GM12878 (cell line): ENCODE measurements around the gene SMARCE1. TPM values are rescaled to one million over a fixed set of nuclear protein-coding genes. Genes with fewer than 3 reads are reported as not detected.
A peak's percentile ranks its signal among the peaks of the same experiment; 100 is the strongest.

Experiments used
- ATAC-seq: fragments of 200-7000 bp; cut with Tn5 transposase; 3 replicates; pipeline ENCODE4 v1.9.1; 2020; ENCODE audit warnings: mild to moderate bottlenecking, moderate library complexity
- BruUV-seq: library from RNA; stranded (reverse); fragments of 400-500 nt; replicated peaks from 2 replicates; lab custom pipeline; 2021; lab: Mats Ljungman, UMichigan
- CTCF ChIA-PET: fragments of 300-600 bp; sonication (Branson Sonifier 250); formaldehyde crosslinking; extraction: SDS; loops from one replicate; lab custom pipeline; 2021; ENCODE audit warnings: inconsistent platforms; lab: Yijun Ruan, JAX
- POLR2A ChIA-PET: fragments of 350-600 bp; formaldehyde crosslinking; extraction: SDS; loops from one replicate; lab custom pipeline; 2021; ENCODE audit warnings: inconsistent platforms; lab: Charles Lee
- RAD21 ChIA-PET: fragments of 300-600 bp; sonication (Branson Sonifier 250); formaldehyde crosslinking; loops from one replicate; lab custom pipeline; 2023; ENCODE audit warnings: antibody characterized with exemption; ENCODE audit not compliant: unreplicated experiment; lab: Charles Lee
- SMC1A ChIA-PET: fragments of 300-600 bp; sonication (Branson Sonifier 250); formaldehyde crosslinking; loops from one replicate; lab custom pipeline; 2023; ENCODE audit not compliant: unreplicated experiment, uncharacterized antibody; lab: Charles Lee
- DNase-seq: peaks from one replicate; pipeline ENCODE4 v3.0.0-alpha.2; 2011; ENCODE audit warnings: low read depth, low spot score
- FAIRE-seq: peaks from 3 replicates; lab custom pipeline; 2011; peaks lifted over from hg19 to GRCh38; lab: Jason Lieb, UNC
- H2AFZ ChIP-seq: 2 replicates; pipeline ENCODE4 v1.6.0; 2011; ENCODE audit warnings: low read depth, low read length, control low read depth; ENCODE audit not compliant: control insufficient read depth
- H3K27ac ChIP-seq: 2 replicates; pipeline ENCODE4 v1.5.1; 2011; ENCODE audit warnings: control low read depth; ENCODE audit not compliant: control insufficient read depth, insufficient read depth
- H3K27me3 ChIP-seq, 2 experiments: replicated peaks in 1 of 2; 2 replicates each; pipeline versions ENCODE4 v1.6.0 to v1.6.1; 2011; ENCODE audit warnings: low read length in 1 of 2; ENCODE audit not compliant: control insufficient read depth in 2 of 2, insufficient read depth in 2 of 2
- H3K36me3 ChIP-seq, 2 experiments: 2 replicates each; pipeline ENCODE4 v1.5.1; 2011; ENCODE audit warnings: low read length in 1 of 2; ENCODE audit not compliant: control insufficient read depth in 2 of 2, insufficient read depth in 2 of 2
- H3K4me1 ChIP-seq: 2 replicates; pipeline ENCODE4 v1.6.1; 2011; ENCODE audit warnings: mild to moderate bottlenecking, low read length, moderate library complexity, mixed read lengths; ENCODE audit not compliant: control insufficient read depth, insufficient read depth
- H3K4me2 ChIP-seq: 2 replicates; pipeline ENCODE4 v1.6.0; 2011; ENCODE audit warnings: control low read depth; ENCODE audit not compliant: control insufficient read depth, insufficient read depth
- H3K4me3 ChIP-seq: fragments of 200-600 bp; sonication (generic); 2 replicates; pipeline ENCODE4 v1.5.1; 2016
- H3K79me2 ChIP-seq: 2 replicates; pipeline ENCODE4 v1.6.0; 2011; ENCODE audit warnings: low read length; ENCODE audit not compliant: control insufficient read depth, insufficient read depth
- H3K9ac ChIP-seq: 2 replicates; pipeline ENCODE4 v1.8.0; 2011; ENCODE audit warnings: low read length, control low read depth, mixed read lengths; ENCODE audit not compliant: control insufficient read depth, insufficient read depth
- H3K9me3 ChIP-seq: replicated peaks from 3 replicates; pipeline ENCODE4 v1.5.1; 2011; ENCODE audit warnings: mild to moderate bottlenecking, low read length; ENCODE audit not compliant: control insufficient read depth, insufficient read depth
- H4K20me1 ChIP-seq: 2 replicates; pipeline ENCODE4 v1.6.0; 2011; ENCODE audit not compliant: control insufficient read depth, insufficient read depth
- CBX5 ChIP-seq: sonication (generic); IDR thresholded peaks from 2 replicates; pipeline ENCODE4 v1.6.1; 2016; ENCODE audit warnings: low read depth, moderate library complexity, mild to moderate bottlenecking, inconsistent platforms
- DPF2 ChIP-seq: fragments of 450-650 bp; IDR thresholded peaks from 2 replicates; pipeline ENCODE4 v1.6.1; 2017; ENCODE audit warnings: mild to moderate bottlenecking
- EP300 ChIP-seq, 2 experiments: fragments of 150-350 bp in 1 of 2; IDR thresholded peaks; 2 replicates each; pipeline ENCODE4 v1.6.1; 2011 to 2012; ENCODE audit warnings: low read depth in 2 of 2, low read length in 2 of 2, borderline replicate concordance in 1 of 2, improper control_type of control experiment in 1 of 2, inconsistent platforms in 1 of 2; ENCODE audit not compliant: control insufficient read depth in 1 of 2
- PKNOX1 ChIP-seq: fragments of 450-650 bp; IDR thresholded peaks from 2 replicates; pipeline ENCODE4 v1.6.1; 2016; ENCODE audit warnings: mild to moderate bottlenecking
- SREBF2 ChIP-seq: IDR thresholded peaks from 2 replicates; pipeline ENCODE4 v1.6.1; 2012; ENCODE audit warnings: mild to moderate bottlenecking, low read length
- ZNF384 ChIP-seq: IDR thresholded peaks from 2 replicates; pipeline ENCODE4 v1.6.1; 2012; ENCODE audit warnings: low read depth, mild to moderate bottlenecking, low read length, improper control_type of control experiment, borderline replicate concordance
- WGBS: methylation state at CpG from one replicate; pipeline ENCODE4 v1.1.6; 2016; ENCODE audit warnings: low lambda C conversion rate; ENCODE audit not compliant: insufficient replicate concordance, insufficient coverage; ENCODE audit errors: missing lambda C conversion rate; 5-methylcytosine and 5-hydroxymethylcytosine counted together
- in situ Hi-C: fragments of 300-500 bp; cut with MboI; formaldehyde crosslinking; loops from 9 replicates; pipeline ENCODE4 v1.14.3; 2018; ENCODE audit warnings: mixed read lengths
- intact Hi-C: fragments of 100-400 bp; cut with micrococcal nuclease; formaldehyde crosslinking; loops from one replicate; pipeline ENCODE4 v1.14.2; 2022; ENCODE audit not compliant: unreplicated experiment
- polyA plus RNA-seq, 11 experiments: library from polyadenylated mRNA; depleted of rRNA in 4 of 11; unstranded in 6 of 11; stranded (reverse) in 5 of 11; fragments of >200 nt; fragmentation: Nextera tagmentation in 4 of 11; fragmentation: Illumina TruSeq in 1 of 11; extraction: Ambion mirVana in 4 of 11; extraction: Trizol in 1 of 11; gene quantifications; 1 replicate in 1 of 11; 2 replicates in 10 of 11; pipeline versions ENCODE4 v1.2.1 to v1.2.3, GENCODE V29; 2011 to 2016; ENCODE audit warnings: inconsistent platforms in 2 of 11, missing spikeins in 2 of 11, low read depth in 1 of 11
- total RNA-seq, 4 experiments: library from RNA; depleted of rRNA in 3 of 4; stranded (reverse); fragments of >200 nt in 3 of 4; fragmentation: Illumina TruSeq in 1 of 4; extraction: Trizol in 1 of 4; gene quantifications; 2 replicates each; pipeline versions ENCODE4 v1.2.1 to v1.2.3, GENCODE V29; 2013 to 2021

Gene SMARCE1
- total and polyA plus RNA-seq, 10 of the 15 experiments (the other 5 are each of a cell fraction or from before 2014, with no cell fraction given): 87.9 to 191 (median 132) TPM

GRCh38 chr17:40645291-40645690 is 2.3 kb downstream of the SMARCE1 start:
- FAIRE-seq (no peak), ATAC-seq (no peak), DNase-seq (no peak)
- in situ Hi-C loops (no loop called here), intact Hi-C loops (loop anchor here (5.0 kb wide), 1 partner anchor 82 kb away; no protein-coding TSS in a partner anchor)
- ChIA-PET CTCF (interaction anchor here (0.6 to 5.8 kb wide), 10 partner anchors 21 to 283 kb away, joined by 3 to 36 read pairs (median 8); no protein-coding TSS in a partner anchor), RAD21 (interaction anchor here (1.3 to 4.4 kb wide), 7 partner anchors 12 to 174 kb away, joined by 3 to 37 read pairs (median 11); no protein-coding TSS in a partner anchor), SMC1A (interaction anchor here (0.9 to 2.1 kb wide), 5 partner anchors 14 to 174 kb away, joined by 3 to 8 read pairs (median 3); no protein-coding TSS in a partner anchor), POLR2A (interaction anchor here (0.7 to 3.3 kb wide), 2 partner anchors 21 to 177 kb away, joined by 4 to 16 read pairs; no protein-coding TSS in a partner anchor)
- no peaks in the 10 kb centered on the region for H4K20me1 ChIP-seq
- H3K79me2 ChIP-seq: peaks cover 37% of the 10 kb centered on the region
- no peaks in the 10 kb centered on the region for H3K4me1 ChIP-seq
- H3K4me2 ChIP-seq: peak overlapping the region; percentile 59
- no peak overlapping the region for H3K27ac ChIP-seq
- no peak overlapping the region for H3K4me3 ChIP-seq
- no peak overlapping the region for H3K9ac ChIP-seq
- no peaks in the 10 kb centered on the region for H3K27me3 ChIP-seq
- H3K9me3 ChIP-seq: no peaks in the 10 kb centered on the region
- no TSS peak for BruUV-seq
- TF ChIP-seq PKNOX1 (peak; percentile 72), ZNF384 (peak; percentile 67; the same call in 1 of the 2 replicates), DPF2 (no peak)
- peaks cover 0 to 8% of the 10 kb centered on the region in 2 experiments; a peak in 2 of 4 replicates for H3K36me3 ChIP-seq
- H2AFZ ChIP-seq: no peak overlapping the region

- ChIA-PET CTCF (no interaction called here), SMC1A (no interaction called here), POLR2A (interaction anchor here (1.3 kb wide), 1 partner anchor 8 kb away, joined by 3 read pairs; no protein-coding TSS in a partner anchor), RAD21 (no interaction called here)
- Histone ChIP-seq H3K9ac (no peak overlapping the region), H3K36me3 (peaks cover 9 to 43% of the 10 kb centered on the region in 2 experiments), H3K4me1 (no peaks in the 10 kb centered on the region), H3K4me3 (no peak overlapping the region), H3K79me2 (peaks cover 1% of the 10 kb centered on the region), H3K27ac (no peak overlapping the region), H3K27me3 (no peaks in the 10 kb centered on the region), H2AFZ (no peak overlapping the region), H4K20me1 (no peaks in the 10 kb centered on the region), H3K4me2 (no peak overlapping the region), H3K9me3 (no peaks in the 10 kb centered on the region)
- DNase-seq: no peak
- ATAC-seq: no peak
- FAIRE-seq: no peak
- no TSS peak for BruUV-seq
- TF ChIP-seq EP300 (IDR thresholded peaks at IDR 0.05; ENCODE audit: borderline replicate concordance in 1 of 2, control insufficient read depth in 1 of 2, low read depth in 2 of 2, low read length in 2 of 2): no peak
- TF ChIP-seq SREBF2: no peak
- no peak for TF ChIP-seq CBX5
- WGBS: 100% methylated on average over 2 of the region's 2 CpGs
- intact Hi-C loops (no loop called here), in situ Hi-C loops (no loop called here)
Measured at GRCh38 chr17:40637931-40638330, 9.7 kb downstream of the SMARCE1 start.
